A549 (cell line): Measurements from ENCODE around the gene ALOX15. TPM values are rescaled to one million over a fixed set of nuclear protein-coding genes. Genes with fewer than 3 reads are reported as not detected.
"Not testable (repeated sequence)": the region's sequence is repeated elsewhere in the genome, so short reads cannot be mapped to it uniquely, and the experiment has no call there.

Experiments
- ATAC-seq, 2 experiments: fragments of 200-7000 bp in 1 of 2; fragments of >200 bp in 1 of 2; cut with Nextera tagmentation in 1 of 2; cut with Tn5 transposase in 1 of 2; 3 replicates each; pipeline versions ENCODE4 v1.8.0 to v1.9.1; 2018 to 2020; ENCODE audit warnings: mild to moderate bottlenecking in 1 of 2, moderate library complexity in 1 of 2
- CTCF ChIA-PET: fragments of 300-600 bp; sonication (Branson Sonifier 250); formaldehyde crosslinking; extraction: SDS; loops from one replicate; lab custom pipeline; 2021; ENCODE audit warnings: antibody characterized with exemption, inconsistent platforms; lab: Yijun Ruan, JAX
- POLR2A ChIA-PET: fragments of 350-600 bp; formaldehyde crosslinking; extraction: SDS; loops from one replicate; lab custom pipeline; 2021; ENCODE audit warnings: antibody characterized with exemption, inconsistent platforms; lab: Yijun Ruan, JAX
- DNase-seq, 2 experiments: peaks; one replicate each; pipeline versions ENCODE4 v3.0.0 to v3.0.0-alpha.2; 2011 to 2016; ENCODE audit warnings: low read depth in 1 of 2, low spot score in 1 of 2
- FAIRE-seq: peaks from 2 replicates; lab custom pipeline; 2011; peaks lifted over from hg19 to GRCh38; lab: Jason Lieb, UNC
- H3K27ac ChIP-seq, 2 experiments: fragments of >200 bp; sonication (Bioruptor Twin); formaldehyde crosslinking; 3 replicates each; pipeline ENCODE4 v1.5.1; 2016 to 2017
- H3K4me1 ChIP-seq: fragments of >200 bp; sonication (Bioruptor Twin); formaldehyde crosslinking; 3 replicates; pipeline ENCODE4 v1.6.1; 2016
- H3K4me2 ChIP-seq: fragments of >200 bp; sonication (Bioruptor Twin); formaldehyde crosslinking; 3 replicates; pipeline ENCODE4 v1.6.1; 2016
- H3K4me3 ChIP-seq: fragments of >200 bp; sonication (Bioruptor Twin); formaldehyde crosslinking; 3 replicates; pipeline ENCODE4 v1.5.1; 2016
- H3K9me3 ChIP-seq: fragments of >200 bp; sonication (Bioruptor Twin); formaldehyde crosslinking; 3 replicates; pipeline ENCODE4 v1.6.1; 2016
- CEBPB ChIP-seq, 2 experiments: fragments of >200 bp in 1 of 2; sonication (Bioruptor Twin) in 1 of 2; formaldehyde crosslinking in 1 of 2; IDR thresholded peaks; 2 replicates each; pipeline ENCODE4 v1.6.1; 2012 to 2016
- CHD2 ChIP-seq: fragments of 150-350 bp; IDR thresholded peaks from 2 replicates; pipeline ENCODE4 v1.6.1; 2014; ENCODE audit warnings: low read length; ENCODE audit not compliant: partially characterized antibody
- CHD4 ChIP-seq: fragments of 200-600 bp; sonication (generic); IDR thresholded peaks from 2 replicates; pipeline ENCODE4 v1.6.1; 2016; ENCODE audit warnings: antibody characterized with exemption, mild to moderate bottlenecking, borderline replicate concordance
- EP300 ChIP-seq, 2 experiments: fragments of >200 bp; sonication (Bioruptor Twin); formaldehyde crosslinking; IDR thresholded peaks; 2 replicates in 1 of 2; 3 replicates in 1 of 2; pipeline ENCODE4 v1.6.1; 2016 to 2017
- FOSB ChIP-seq: fragments of 250-450 bp; sonication (Bioruptor Pico); IDR thresholded peaks from 2 replicates; pipeline ENCODE4 v1.5.0; 2020; ENCODE audit warnings: mild to moderate bottlenecking, moderate library complexity
- HDAC2 ChIP-seq: fragments of 200-600 bp; sonication (generic); IDR thresholded peaks from 2 replicates; pipeline ENCODE4 v1.6.1; 2016
- HOXB5 ChIP-seq: fragments of 250-450 bp; sonication (Bioruptor Pico); IDR thresholded peaks from 2 replicates; pipeline ENCODE4 v1.5.0; 2020; ENCODE audit warnings: mild to moderate bottlenecking, moderate library complexity
- KDM1A ChIP-seq: fragments of 200-600 bp; sonication (generic); IDR thresholded peaks from 2 replicates; pipeline ENCODE4 v1.6.1; 2016; ENCODE audit warnings: low read depth, mild to moderate bottlenecking
- MAFK ChIP-seq: fragments of 450-650 bp; IDR thresholded peaks from 2 replicates; pipeline ENCODE4 v1.6.1; 2014; ENCODE audit not compliant: partially characterized antibody
- MAZ ChIP-seq: fragments of 150-350 bp; IDR thresholded peaks from 2 replicates; pipeline ENCODE4 v1.6.1; 2014; ENCODE audit warnings: antibody characterized with exemption, low read depth, low read length, borderline replicate concordance
- NFE2L2 ChIP-seq: fragments of 150-350 bp; conservative IDR thresholded peaks from 2 replicates; pipeline ENCODE4 v1.6.1; 2014; ENCODE audit warnings: low read length
- TFCP2L1 ChIP-seq: fragments of 250-450 bp; sonication (Bioruptor Pico); IDR thresholded peaks from 2 replicates; pipeline ENCODE4 v1.5.0; 2021; ENCODE audit warnings: mild to moderate bottlenecking
- TP53 ChIP-seq: fragments of 250-450 bp; sonication (Bioruptor Pico); IDR thresholded peaks from 2 replicates; pipeline ENCODE4 v1.5.0; 2021; ENCODE audit warnings: mild to moderate bottlenecking, moderate library complexity
- WGBS: methylation state at CpG from one replicate; pipeline ENCODE4 v1.1.6; 2017; ENCODE audit errors: missing lambda C conversion rate; 5-methylcytosine and 5-hydroxymethylcytosine counted together
- polyA plus RNA-seq, 4 experiments: library from polyadenylated mRNA; depleted of rRNA in 3 of 4; stranded (reverse); fragments of >200 nt; fragmentation: RNase III in 1 of 4; extraction: RNeasy Plus Mini Kit Qiagen cat#74134 plus additional on column Dnase treatment in 1 of 4; gene quantifications; 2 replicates in 3 of 4; 3 replicates in 1 of 4; pipeline ENCODE4 v1.2.3, GENCODE V29; 2011 to 2017
- TF ChIP-seq, protein P1 (sequence below): IDR thresholded peaks from 2 replicates; pipeline ENCODE4 v1.6.1; 2012
- TF ChIP-seq, protein P2 (sequence below): fragments of >200 bp; sonication (Bioruptor Twin); formaldehyde crosslinking; IDR thresholded peaks from 2 replicates; pipeline ENCODE4 v1.6.1; 2016
- TF ChIP-seq, protein P3 (sequence below): fragments of 150-350 bp; IDR thresholded peaks from 2 replicates; pipeline ENCODE4 v1.6.1; 2014; ENCODE audit warnings: low read depth, mild to moderate bottlenecking, low read length
- TF ChIP-seq, protein P4 (sequence below): IDR thresholded peaks from 2 replicates; pipeline ENCODE4 v1.6.1; 2012; ENCODE audit warnings: low read depth, borderline replicate concordance
- TF ChIP-seq, protein P5 (sequence below): IDR thresholded peaks from 2 replicates; pipeline ENCODE4 v1.6.1; 2012

The ALOX15 gene
- polyA plus RNA-seq, 2 of the 4 experiments (the other 2 are of a cell fraction) = 0.08 to 0.12 TPM

DNA sequence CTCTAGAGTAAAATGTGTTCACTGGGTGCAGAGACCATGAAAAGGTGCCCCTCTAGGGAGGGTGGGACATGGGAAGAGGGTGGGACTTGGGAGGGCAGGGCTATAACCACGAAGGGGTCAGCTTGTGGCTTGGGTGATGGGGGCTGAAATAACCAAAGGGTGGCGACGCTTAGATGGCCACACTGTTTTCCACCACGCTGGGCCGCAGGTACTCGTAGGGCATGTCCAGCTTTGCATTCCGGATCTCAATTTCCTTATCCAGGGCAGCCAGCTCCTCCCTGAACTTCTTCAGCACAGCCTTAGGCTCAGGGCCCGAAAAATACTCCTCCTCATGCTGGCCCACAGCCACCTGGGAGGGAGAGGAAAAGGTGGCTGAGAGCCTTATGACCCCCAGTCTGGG is 10.0 kb downstream of the ALOX15 start:
- ChIA-PET CTCF (interaction anchor here (1.2 to 6.6 kb wide), 6 partner anchors 9 to 258 kb away, joined by 3 to 78 read pairs (median 4); partner anchors contain the start of gene GGT6), POLR2A (no interaction called here)
- TF ChIP-seq MAZ (no peak), MAFK (no peak), CEBPB (IDR thresholded peaks at IDR 0.05) (no peak), NFE2L2 (no peak), HDAC2 (no peak), TP53 (CRISPR knock-in tag) (no peak)
- TF ChIP-seq, protein P1, sequence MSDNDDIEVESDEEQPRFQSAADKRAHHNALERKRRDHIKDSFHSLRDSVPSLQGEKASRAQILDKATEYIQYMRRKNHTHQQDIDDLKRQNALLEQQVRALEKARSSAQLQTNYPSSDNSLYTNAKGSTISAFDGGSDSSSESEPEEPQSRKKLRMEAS = no peak
- ATAC-seq (no peak), FAIRE-seq (no peak), DNase-seq (no peak)
- H3K27ac ChIP-seq = no peak overlapping the region
- no peaks in the 10 kb centered on the region for H3K4me1 ChIP-seq
- no peaks in the 10 kb centered on the region for H3K9me3 ChIP-seq
- no peak overlapping the region for H3K4me2 ChIP-seq
- no peak overlapping the region for H3K4me3 ChIP-seq
- WGBS = 81% methylated on average over 8 of the region's 8 CpGs

DNA sequence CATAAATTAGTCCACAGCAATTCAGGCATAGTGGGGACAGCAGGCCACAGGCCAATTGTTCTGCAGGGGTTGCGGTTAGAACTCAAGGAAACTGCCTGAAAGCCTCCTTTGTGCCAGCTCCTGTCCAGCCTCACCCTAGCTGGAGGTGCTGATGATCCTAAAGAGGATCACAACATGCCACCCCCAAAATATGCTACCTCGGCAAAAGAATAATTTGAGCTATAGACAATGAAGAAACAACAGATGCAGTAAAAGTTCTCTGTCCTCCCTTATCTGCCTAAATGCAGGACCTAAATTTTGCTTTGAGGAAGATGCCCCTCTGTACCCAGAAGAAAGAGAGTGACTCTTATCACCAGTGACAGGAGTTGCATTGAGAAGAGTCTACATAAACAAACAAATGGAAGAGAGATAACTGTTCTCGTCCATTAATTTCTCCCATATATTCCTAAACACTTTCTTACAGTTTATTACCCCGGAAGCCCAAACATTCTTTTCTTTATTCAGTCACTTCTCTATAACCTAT is 14.7 kb downstream of the ALOX15 start:
- Histone ChIP-seq H3K4me2 (no peak overlapping the region), H3K27ac (no peak overlapping the region), H3K4me3 (no peak overlapping the region), H3K4me1 (no peaks in the 10 kb centered on the region), H3K9me3 (peaks cover 9% of the 10 kb centered on the region)
- TF ChIP-seq CEBPB (IDR thresholded peaks at IDR 0.05) = no peak
- TF ChIP-seq MAFK = peak; percentile 85
- POLR2A ChIA-PET = no interaction called here
- FAIRE-seq = no peak
- ATAC-seq = no peak
- 69% methylated on average over 4 of the region's 4 CpGs for WGBS
- no peak for DNase-seq
- CTCF ChIA-PET = interaction anchor here (0.7 to 7.2 kb wide), 34 partner anchors 7 to 412 kb away, joined by 3 to 238 read pairs (median 6); partner anchors contain the start of genes GGT6 and SMTNL2

DNA sequence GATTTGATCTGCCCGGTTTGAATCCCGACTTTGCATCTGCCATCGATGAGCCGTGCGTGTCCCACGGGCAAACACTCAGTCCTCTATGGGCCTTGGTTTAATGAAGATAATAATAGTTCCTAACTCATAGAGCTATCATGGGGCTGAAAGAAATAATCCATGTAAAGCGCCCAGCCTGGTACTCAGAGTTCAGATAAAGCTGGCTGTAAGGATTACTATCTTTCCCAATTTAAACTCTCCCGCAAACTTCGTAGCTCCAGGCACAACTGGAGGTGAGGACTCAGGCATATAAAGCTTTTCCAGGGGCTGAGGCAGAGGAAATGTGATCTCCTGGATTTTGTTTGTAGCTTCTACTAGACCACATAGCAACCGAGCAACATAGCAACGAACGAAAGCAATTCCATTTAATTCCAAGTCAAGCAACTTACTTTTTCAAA is 16.3 kb downstream of the ALOX15 start:
- Histone ChIP-seq H3K4me1 (no peaks in the 10 kb centered on the region), H3K27ac (no peak overlapping the region), H3K4me3 (no peak overlapping the region), H3K9me3 (peaks cover 14% of the 10 kb centered on the region), H3K4me2 (no peak overlapping the region; the same call in 2 of the 3 replicates)
- ChIA-PET CTCF (interaction anchor here (0.7 to 7.2 kb wide), 40 partner anchors 9 to 274 kb away, joined by 3 to 238 read pairs (median 4); partner anchors contain the start of genes C17orf107, GGT6 and SMTNL2), POLR2A (interaction anchor here (1.3 kb wide), 1 partner anchor 59 kb away, joined by 3 read pairs; no protein-coding TSS in a partner anchor)
- ATAC-seq = peak in 1 of 2 experiments; percentile 47; a peak in 2 of 6 replicates
- DNase-seq = no peak
- WGBS = 85% methylated on average over 12 of the region's 12 CpGs
- no peak for FAIRE-seq
- TF ChIP-seq, protein P2, sequence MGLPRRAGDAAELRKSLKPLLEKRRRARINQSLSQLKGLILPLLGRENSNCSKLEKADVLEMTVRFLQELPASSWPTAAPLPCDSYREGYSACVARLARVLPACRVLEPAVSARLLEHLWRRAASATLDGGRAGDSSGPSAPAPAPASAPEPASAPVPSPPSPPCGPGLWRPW = no peak

DNA sequence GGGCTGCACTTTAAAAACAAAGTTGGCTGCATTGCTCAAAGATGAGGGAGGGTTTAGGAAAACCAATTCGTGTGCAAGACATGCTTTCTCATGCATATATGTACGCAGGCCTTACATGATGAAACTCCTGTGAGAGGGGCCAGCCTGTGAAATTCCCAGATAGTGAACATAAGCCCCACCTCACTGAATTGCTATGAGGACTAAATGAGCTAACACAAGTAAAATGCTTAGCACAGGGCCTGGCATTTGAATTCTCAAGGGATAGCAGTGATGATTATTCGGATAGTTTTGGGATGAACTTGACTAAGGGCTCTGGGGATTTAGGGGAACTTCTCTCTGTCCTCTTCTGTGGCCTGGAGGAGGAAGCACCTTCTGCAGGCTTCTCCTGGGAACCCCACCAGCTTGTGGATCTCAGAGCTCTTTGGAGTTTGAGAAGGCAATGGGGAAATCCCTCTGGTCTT is 17.0 kb downstream of the ALOX15 start:
- H3K4me3 ChIP-seq, H3K27ac ChIP-seq, H3K4me2 ChIP-seq, H3K4me1 ChIP-seq, POLR2A ChIA-PET, DNase-seq: not testable (repeated sequence)
- 55% methylated on average over 3 of the region's 3 CpGs for WGBS
- H3K9me3 ChIP-seq = peaks cover 14% of the 10 kb centered on the region
- ATAC-seq (0 out of 6 replicates have a peak, but pooled peaks of 1 of the 2 experiments have one; percentile 32), FAIRE-seq (peak; percentile 28)
- CTCF ChIA-PET = interaction anchor here (0.9 to 7.2 kb wide), 25 partner anchors 9 to 208 kb away, joined by 3 to 238 read pairs (median 8); no protein-coding TSS in a partner anchor

DNA sequence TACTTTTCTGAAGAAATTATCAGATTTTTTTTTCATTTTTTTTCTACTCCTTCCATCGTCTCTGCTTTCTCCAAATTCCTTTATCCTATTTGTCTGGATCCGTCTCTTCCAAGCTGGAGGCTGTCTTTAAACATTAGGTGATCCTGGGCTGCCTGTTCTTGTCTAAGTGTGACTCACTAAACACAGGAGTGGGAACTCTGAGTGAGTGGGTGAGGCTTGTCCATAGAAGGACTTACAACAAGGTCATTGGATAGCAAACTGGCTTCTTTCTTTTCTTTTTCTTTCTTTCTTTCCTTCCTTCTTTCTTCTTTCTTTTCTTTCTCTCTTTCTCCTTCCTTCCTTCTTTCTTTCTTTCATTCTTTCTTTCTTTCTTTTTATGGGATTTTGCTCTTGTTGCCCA is 18.2 kb downstream of the ALOX15 start:
- CTCF ChIA-PET = interaction anchor here (0.8 to 7.2 kb wide), 8 partner anchors 9 to 407 kb away, joined by 3 to 238 read pairs (median 4); no protein-coding TSS in a partner anchor
- Histone ChIP-seq H3K9me3 (peaks cover 14% of the 10 kb centered on the region), H3K4me3 (no peak overlapping the region), H3K27ac (no peak overlapping the region), H3K4me1 (no peaks in the 10 kb centered on the region), H3K4me2 (no peak overlapping the region)
- no peak for DNase-seq
- no peak for TF ChIP-seq TFCP2L1 (CRISPR knock-in tag)
- no peak for TF ChIP-seq HOXB5 (CRISPR knock-in tag)
- no peak for FAIRE-seq
- 30% methylated on average over 2 of the region's 2 CpGs for WGBS
- POLR2A ChIA-PET = no interaction called here
- ATAC-seq = no peak

DNA sequence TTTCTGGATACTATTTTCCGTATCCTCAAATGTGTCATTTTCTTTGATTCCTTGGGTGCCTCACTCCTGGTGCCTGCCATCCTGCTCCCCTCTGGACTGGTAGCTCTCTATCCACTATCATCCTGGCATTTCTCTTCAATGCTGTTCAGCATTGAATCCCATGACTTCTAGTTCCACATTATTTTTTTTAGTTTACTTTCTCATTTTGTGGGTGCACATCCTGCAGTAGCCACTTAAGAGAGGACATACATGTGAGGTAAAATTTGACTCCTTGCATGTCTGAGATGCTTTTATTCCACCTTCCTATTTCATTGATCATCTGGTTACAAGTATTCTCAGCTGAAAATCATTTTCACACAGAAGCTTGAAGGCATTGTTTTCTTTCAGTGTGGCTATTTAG is 19.1 kb downstream of the ALOX15 start:
- H3K4me3 ChIP-seq = no peak overlapping the region
- H3K4me2 ChIP-seq = no peak overlapping the region
- 76% methylated on average over 1 of the region's 1 CpG for WGBS
- FAIRE-seq (peak; percentile 81), DNase-seq (no peak), ATAC-seq (no peak)
- H3K9me3 ChIP-seq = peaks cover 14% of the 10 kb centered on the region
- no peak overlapping the region for H3K27ac ChIP-seq
- POLR2A ChIA-PET = no interaction called here
- H3K4me1 ChIP-seq = no peaks in the 10 kb centered on the region
- CTCF ChIA-PET = interaction anchor here (1.1 to 7.2 kb wide), 5 partner anchors 10 to 55 kb away, joined by 4 to 238 read pairs (median 4); no protein-coding TSS in a partner anchor
- TF ChIP-seq, protein P3, sequence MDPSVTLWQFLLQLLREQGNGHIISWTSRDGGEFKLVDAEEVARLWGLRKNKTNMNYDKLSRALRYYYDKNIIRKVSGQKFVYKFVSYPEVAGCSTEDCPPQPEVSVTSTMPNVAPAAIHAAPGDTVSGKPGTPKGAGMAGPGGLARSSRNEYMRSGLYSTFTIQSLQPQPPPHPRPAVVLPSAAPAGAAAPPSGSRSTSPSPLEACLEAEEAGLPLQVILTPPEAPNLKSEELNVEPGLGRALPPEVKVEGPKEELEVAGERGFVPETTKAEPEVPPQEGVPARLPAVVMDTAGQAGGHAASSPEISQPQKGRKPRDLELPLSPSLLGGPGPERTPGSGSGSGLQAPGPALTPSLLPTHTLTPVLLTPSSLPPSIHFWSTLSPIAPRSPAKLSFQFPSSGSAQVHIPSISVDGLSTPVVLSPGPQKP = no peak
- TF ChIP-seq, protein P4, sequence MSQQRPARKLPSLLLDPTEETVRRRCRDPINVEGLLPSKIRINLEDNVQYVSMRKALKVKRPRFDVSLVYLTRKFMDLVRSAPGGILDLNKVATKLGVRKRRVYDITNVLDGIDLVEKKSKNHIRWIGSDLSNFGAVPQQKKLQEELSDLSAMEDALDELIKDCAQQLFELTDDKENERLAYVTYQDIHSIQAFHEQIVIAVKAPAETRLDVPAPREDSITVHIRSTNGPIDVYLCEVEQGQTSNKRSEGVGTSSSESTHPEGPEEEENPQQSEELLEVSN = no peak
- TF ChIP-seq MAFK (no peak), CHD2 (no peak), FOSB (CRISPR knock-in tag) (no peak), KDM1A (no peak), EP300 (IDR thresholded peaks at IDR 0.05) (no peak), CHD4 (no peak)
- TF ChIP-seq, protein P1 = no peak
- TF ChIP-seq, protein P5, sequence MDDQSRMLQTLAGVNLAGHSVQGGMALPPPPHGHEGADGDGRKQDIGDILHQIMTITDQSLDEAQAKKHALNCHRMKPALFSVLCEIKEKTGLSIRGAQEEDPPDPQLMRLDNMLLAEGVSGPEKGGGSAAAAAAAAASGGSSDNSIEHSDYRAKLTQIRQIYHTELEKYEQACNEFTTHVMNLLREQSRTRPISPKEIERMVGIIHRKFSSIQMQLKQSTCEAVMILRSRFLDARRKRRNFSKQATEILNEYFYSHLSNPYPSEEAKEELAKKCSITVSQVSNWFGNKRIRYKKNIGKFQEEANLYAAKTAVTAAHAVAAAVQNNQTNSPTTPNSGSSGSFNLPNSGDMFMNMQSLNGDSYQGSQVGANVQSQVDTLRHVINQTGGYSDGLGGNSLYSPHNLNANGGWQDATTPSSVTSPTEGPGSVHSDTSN = no peak
